ENCODE results near the gene ACBD3. TPM values are rescaled to one million over a fixed set of nuclear protein-coding genes. Genes with fewer than 3 reads are reported as not detected.

The ACBD3 gene
- polyA plus RNA-seq, 1 of the 3 experiments (the other 2 are of a cell fraction), result 17.8 TPM

GRCh38 chr1:226112626-226113025 is 73.9 kb downstream of the ACBD3 start:
- CTCF ChIA-PET, result interaction anchor here (1.1 to 5.7 kb wide), 6 partner anchors 8 to 638 kb away, joined by 3 to 38 read pairs (median 4); no protein-coding TSS in a partner anchor

GRCh38 chr1:226111883-226112261 is 74.7 kb downstream of the ACBD3 start:
- Histone ChIP-seq H3K4me3 (ENCODE audit: low read depth in 2 of 2, low read length in 1 of 2) (no peak overlapping the region), H3K27me3 (ENCODE audit: insufficient read depth) (no peaks in the 10 kb centered on the region), H3K9ac (no peak overlapping the region), H3K36me3 (replicated peaks in 1 of 2; ENCODE audit: control insufficient read depth in 1 of 2, insufficient read depth in 2 of 2, low read length in 1 of 2) (no peaks in the 10 kb centered on the region), H3F3A (replicated peaks; ENCODE audit: insufficient read depth) (peaks cover 5% of the 10 kb centered on the region), H3K9me2 (no peaks in the 10 kb centered on the region), H3K4me1 (ENCODE audit: control insufficient read depth in 1 of 2, insufficient read depth in 2 of 2, low read depth in 1 of 2, low read length in 1 of 2) (peaks cover 15 to 17% of the 10 kb centered on the region in 2 experiments; a peak in 3 of 4 replicates), H4K20me1 (ENCODE audit: insufficient read depth) (no peaks in the 10 kb centered on the region), H3K9me3 (no peaks in the 10 kb centered on the region), H3K79me2 (ENCODE audit: insufficient read depth) (no peaks in the 10 kb centered on the region), H3K4me2 (no peak overlapping the region), H3K27ac (ENCODE audit: low read depth in 2 of 2, low read length in 1 of 2) (no peak overlapping the region; a peak in 1 of 4 replicates), H2AFZ (ENCODE audit: low read depth) (no peak overlapping the region)
- no peak for TF ChIP-seq NFIC (IDR thresholded peaks at IDR 0.05; ENCODE audit: borderline replicate concordance)
- no peak for TF ChIP-seq NRF1 (IDR thresholded peaks at IDR 0.05; ENCODE audit: low read depth, low read length)
- no peak for TF ChIP-seq CHD2 (IDR thresholded peaks at IDR 0.05; ENCODE audit: low read length, partially characterized antibody)
- TF ChIP-seq MXI1 (IDR thresholded peaks at IDR 0.05; ENCODE audit: low read depth, low read length), result no peak
- no peak for TF ChIP-seq MAX (IDR thresholded peaks at IDR 0.05; ENCODE audit: low read depth)
- no peak for TF ChIP-seq ZBTB33 (IDR thresholded peaks at IDR 0.05; ENCODE audit: borderline replicate concordance, low read depth)
- no peak for TF ChIP-seq FOSL2 (IDR thresholded peaks at IDR 0.05; ENCODE audit: borderline replicate concordance, low read depth)
- TF ChIP-seq PBX3 (IDR thresholded peaks at IDR 0.05), result no peak
- no peak for TF ChIP-seq RXRA (IDR thresholded peaks at IDR 0.05; ENCODE audit: borderline replicate concordance, low read depth)
- TF ChIP-seq TEAD4 (IDR thresholded peaks at IDR 0.05; ENCODE audit: borderline replicate concordance, insufficient read depth), result no peak
- TF ChIP-seq CTCF (IDR thresholded peaks at IDR 0.05), result no peak
- no peak for TF ChIP-seq JUND (IDR thresholded peaks at IDR 0.05)
- no peak for TF ChIP-seq IRF3 (IDR thresholded peaks at IDR 0.05; ENCODE audit: low read depth, low read length)
- no peak for TF ChIP-seq RCOR1 (IDR thresholded peaks at IDR 0.05; ENCODE audit: low read length)
- TF ChIP-seq TAF1 (IDR thresholded peaks at IDR 0.05; ENCODE audit: borderline replicate concordance, low read depth, low read length), result no peak
- no peak for TF ChIP-seq ELF1 (IDR thresholded peaks at IDR 0.05)
- no peak for TF ChIP-seq FOXJ3 (CRISPR knock-in tag; IDR thresholded peaks at IDR 0.05)
- WGBS (ENCODE audit: low lambda C conversion rate), result 98% methylated on average over 7 of the region's 7 CpGs
- no peak for DNase-seq
- ChIA-PET CTCF (interaction anchor here (1.1 to 5.7 kb wide), 8 partner anchors 8 to 637 kb away, joined by 3 to 38 read pairs (median 8); no protein-coding TSS in a partner anchor), POLR2A (interaction anchor here (1.6 to 2.8 kb wide), 2 partner anchors 11 to 28 kb away, joined by 4 to 16 read pairs; no protein-coding TSS in a partner anchor)

More at GRCh38 chr1:226112626-226113025, 73.9 kb downstream of the ACBD3 start:
- H3K79me2 ChIP-seq (ENCODE audit: insufficient read depth), result no peaks in the 10 kb centered on the region
- H4K20me1 ChIP-seq (ENCODE audit: insufficient read depth), result no peaks in the 10 kb centered on the region
- H3K4me1 ChIP-seq (ENCODE audit: control insufficient read depth in 1 of 2, insufficient read depth in 2 of 2, low read depth in 1 of 2, low read length in 1 of 2), result peaks cover 15 to 17% of the 10 kb centered on the region in 2 experiments; a peak in 3 of 4 replicates
- H3K27me3 ChIP-seq (ENCODE audit: insufficient read depth), result no peaks in the 10 kb centered on the region
- no peak overlapping the region for H2AFZ ChIP-seq (ENCODE audit: low read depth)
- H3K4me2 ChIP-seq, result no peak overlapping the region
- H3K9ac ChIP-seq, result no peak overlapping the region
- no peaks in the 10 kb centered on the region for H3K36me3 ChIP-seq (replicated peaks in 1 of 2; ENCODE audit: control insufficient read depth in 1 of 2, insufficient read depth in 2 of 2, low read length in 1 of 2)
- DNase-seq, result no peak
- 96% methylated on average over 3 of the region's 3 CpGs for WGBS (ENCODE audit: low lambda C conversion rate)
- H3K9me3 ChIP-seq, result no peaks in the 10 kb centered on the region
- POLR2A ChIA-PET, result no interaction called here
- H3F3A ChIP-seq (replicated peaks; ENCODE audit: insufficient read depth), result peaks cover 5% of the 10 kb centered on the region
- no peaks in the 10 kb centered on the region for H3K9me2 ChIP-seq
- no peak for TF ChIP-seq RAD21 (IDR thresholded peaks at IDR 0.05; ENCODE audit: low read length)
- TF ChIP-seq FOXM1 (IDR thresholded peaks at IDR 0.05; ENCODE audit: low read depth), result no peak
- no peak for TF ChIP-seq ELF1 (IDR thresholded peaks at IDR 0.05)
- no peak for TF ChIP-seq FOXJ3 (CRISPR knock-in tag; IDR thresholded peaks at IDR 0.05)
- no peak overlapping the region for H3K4me3 ChIP-seq (ENCODE audit: low read depth in 2 of 2, low read length in 1 of 2)
- H3K27ac ChIP-seq (ENCODE audit: low read depth in 2 of 2, low read length in 1 of 2), result no peak overlapping the region
